Measurements from ENCODE around the gene SDHAF2.

Gene SDHAF2

DNA sequence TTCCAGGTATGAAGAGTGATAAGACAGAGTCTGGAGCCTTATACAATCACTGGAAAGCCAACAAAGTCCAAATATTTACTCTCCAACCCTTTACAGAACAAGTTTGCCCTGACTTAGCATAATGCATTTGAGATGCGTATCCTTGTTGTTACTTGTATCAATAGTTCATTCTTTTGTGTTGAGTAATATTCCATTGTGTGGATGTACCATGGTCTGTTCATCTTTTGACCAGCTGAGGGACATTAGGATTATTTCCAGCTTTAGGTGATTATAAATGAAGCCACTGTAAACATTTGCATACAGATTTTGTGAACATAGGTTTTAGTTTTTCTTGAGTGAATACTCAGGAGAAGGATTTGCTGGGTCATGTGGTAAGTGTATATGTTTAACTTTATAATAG lies 9.7 kb downstream of the SDHAF2 start:
- DNase-seq (ENCODE audit: low read depth, low spot score): no peak
- in situ Hi-C loops (cut with HindIII; ENCODE audit: low sequenced_read_pairs): no loop called here
- no peak overlapping the region for H3K4me3 ChIP-seq (ENCODE audit: low read depth, low read length)
- TF ChIP-seq, protein P1, sequence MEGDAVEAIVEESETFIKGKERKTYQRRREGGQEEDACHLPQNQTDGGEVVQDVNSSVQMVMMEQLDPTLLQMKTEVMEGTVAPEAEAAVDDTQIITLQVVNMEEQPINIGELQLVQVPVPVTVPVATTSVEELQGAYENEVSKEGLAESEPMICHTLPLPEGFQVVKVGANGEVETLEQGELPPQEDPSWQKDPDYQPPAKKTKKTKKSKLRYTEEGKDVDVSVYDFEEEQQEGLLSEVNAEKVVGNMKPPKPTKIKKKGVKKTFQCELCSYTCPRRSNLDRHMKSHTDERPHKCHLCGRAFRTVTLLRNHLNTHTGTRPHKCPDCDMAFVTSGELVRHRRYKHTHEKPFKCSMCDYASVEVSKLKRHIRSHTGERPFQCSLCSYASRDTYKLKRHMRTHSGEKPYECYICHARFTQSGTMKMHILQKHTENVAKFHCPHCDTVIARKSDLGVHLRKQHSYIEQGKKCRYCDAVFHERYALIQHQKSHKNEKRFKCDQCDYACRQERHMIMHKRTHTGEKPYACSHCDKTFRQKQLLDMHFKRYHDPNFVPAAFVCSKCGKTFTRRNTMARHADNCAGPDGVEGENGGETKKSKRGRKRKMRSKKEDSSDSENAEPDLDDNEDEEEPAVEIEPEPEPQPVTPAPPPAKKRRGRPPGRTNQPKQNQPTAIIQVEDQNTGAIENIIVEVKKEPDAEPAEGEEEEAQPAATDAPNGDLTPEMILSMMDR (IDR thresholded peaks at IDR 0.05; ENCODE audit: low read depth, low read length): no peak

DNA sequence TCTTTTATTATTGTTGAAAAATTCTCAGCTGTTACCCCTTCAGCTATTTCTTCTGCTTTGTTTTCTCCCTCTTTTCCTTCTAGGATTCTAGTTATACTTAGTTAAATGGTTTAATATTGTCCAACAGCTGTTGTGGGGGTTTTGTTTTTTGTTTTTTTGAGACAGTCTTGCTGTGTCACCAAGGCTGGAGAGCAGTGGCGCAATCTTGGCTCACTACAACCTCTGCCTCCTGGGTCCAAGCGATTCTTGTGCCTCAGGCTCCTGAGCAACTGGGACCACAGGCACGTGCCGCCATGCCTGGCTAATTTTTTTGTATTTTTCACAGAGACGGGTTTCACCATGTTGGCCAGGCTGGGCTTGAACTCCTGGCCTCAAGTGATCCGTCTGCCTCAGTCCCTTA lies 12.7 kb downstream of the SDHAF2 start:
- TF ChIP-seq, protein P1 (IDR thresholded peaks at IDR 0.05; ENCODE audit: low read depth, low read length): no peak
- H3K4me3 ChIP-seq (ENCODE audit: low read depth, low read length): no peak overlapping the region
- DNase-seq (ENCODE audit: low read depth, low spot score): no peak
- in situ Hi-C loops (cut with HindIII; ENCODE audit: low sequenced_read_pairs): no loop called here

- no peak for DNase-seq (ENCODE audit: low read depth, low spot score)
- in situ Hi-C loops (cut with HindIII; ENCODE audit: low sequenced_read_pairs): no loop called here
- TF ChIP-seq, protein P1 (IDR thresholded peaks at IDR 0.05; ENCODE audit: low read depth, low read length): no peak
- no peak overlapping the region for H3K4me3 ChIP-seq (ENCODE audit: low read depth, low read length)
Measured at GRCh38 chr11:61445516-61445915, 15.6 kb downstream of the SDHAF2 start.

- in situ Hi-C loops (cut with HindIII; ENCODE audit: low sequenced_read_pairs): no loop called here
- TF ChIP-seq, protein P1 (IDR thresholded peaks at IDR 0.05; ENCODE audit: low read depth, low read length): peak; percentile 95
- peak; percentile 96 for DNase-seq (ENCODE audit: low read depth, low spot score)
- H3K4me3 ChIP-seq (ENCODE audit: low read depth, low read length): no peak overlapping the region
Measured at GRCh38 chr11:61446211-61446651, 16.3 kb downstream of the SDHAF2 start.

DNA sequence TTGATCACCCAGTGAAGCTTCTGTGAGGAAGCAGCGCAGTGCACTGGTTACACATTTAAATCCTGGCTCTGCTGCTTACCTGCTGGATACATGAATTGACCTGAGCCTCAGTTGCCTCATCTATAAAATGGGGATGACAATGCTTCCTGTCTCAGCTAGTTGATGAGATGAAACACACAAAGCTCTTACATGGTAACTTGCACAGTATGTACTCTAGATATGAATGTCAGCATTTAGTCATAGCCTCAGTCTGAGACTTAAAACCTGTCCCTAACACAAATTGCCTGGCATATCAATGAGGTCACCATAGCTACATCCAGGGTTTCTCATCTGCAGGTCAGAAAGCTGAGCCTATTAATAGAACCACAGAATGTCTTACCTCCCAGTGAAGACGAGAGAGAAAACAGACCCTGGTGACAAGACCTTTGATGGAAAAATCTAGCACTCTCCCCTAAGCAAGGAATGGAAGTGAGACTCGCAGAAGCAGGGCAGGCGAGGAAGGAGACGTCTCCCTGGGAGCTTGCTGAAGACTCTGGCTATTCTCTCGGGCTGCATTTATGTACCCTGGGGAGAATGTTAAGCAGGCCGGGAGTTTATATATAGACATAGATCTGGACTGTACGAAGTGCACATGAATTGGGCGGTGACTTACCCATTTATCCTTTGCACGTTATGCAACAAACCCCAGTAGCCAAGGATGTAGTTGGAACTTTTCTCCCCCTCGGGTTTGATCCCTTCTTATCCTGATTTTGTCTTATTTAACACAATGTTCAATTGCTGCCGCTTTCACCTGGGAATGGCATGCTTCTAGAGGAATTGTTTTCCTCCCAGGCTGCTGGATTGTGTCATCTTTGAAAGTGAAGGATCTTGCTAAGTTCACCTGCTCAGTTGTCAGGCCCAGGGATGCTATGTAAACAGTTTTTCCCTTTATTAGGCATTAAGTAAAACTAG lies 18.0 kb downstream of the SDHAF2 start:
- no peak for DNase-seq (ENCODE audit: low read depth, low spot score)
- TF ChIP-seq, protein P1 (IDR thresholded peaks at IDR 0.05; ENCODE audit: low read depth, low read length): no peak
- no peak overlapping the region for H3K4me3 ChIP-seq (ENCODE audit: low read depth, low read length)
- in situ Hi-C loops (cut with HindIII; ENCODE audit: low sequenced_read_pairs): no loop called here

- DNase-seq (ENCODE audit: low read depth, low spot score): no peak
Measured at GRCh38 chr11:61448552-61448927, 18.6 kb downstream of the SDHAF2 start.

More at GRCh38 chr11:61448552-61448927, 18.6 kb downstream of the SDHAF2 start:
- no peak overlapping the region for H3K4me3 ChIP-seq (ENCODE audit: low read depth, low read length)
- in situ Hi-C loops (cut with HindIII; ENCODE audit: low sequenced_read_pairs): no loop called here
- TF ChIP-seq, protein P1 (IDR thresholded peaks at IDR 0.05; ENCODE audit: low read depth, low read length): no peak

Measured in astrocyte of the spinal cord (primary cell).